Non-pigmented ciliary epithelial cell (primary cell): ENCODE results near the gene TOX2.

Source experiments
- DNase-seq: peaks from one replicate; pipeline ENCODE4 v3.0.0-alpha.2; 2010; ENCODE audit warnings: low read depth

The TOX2 gene

DNA sequence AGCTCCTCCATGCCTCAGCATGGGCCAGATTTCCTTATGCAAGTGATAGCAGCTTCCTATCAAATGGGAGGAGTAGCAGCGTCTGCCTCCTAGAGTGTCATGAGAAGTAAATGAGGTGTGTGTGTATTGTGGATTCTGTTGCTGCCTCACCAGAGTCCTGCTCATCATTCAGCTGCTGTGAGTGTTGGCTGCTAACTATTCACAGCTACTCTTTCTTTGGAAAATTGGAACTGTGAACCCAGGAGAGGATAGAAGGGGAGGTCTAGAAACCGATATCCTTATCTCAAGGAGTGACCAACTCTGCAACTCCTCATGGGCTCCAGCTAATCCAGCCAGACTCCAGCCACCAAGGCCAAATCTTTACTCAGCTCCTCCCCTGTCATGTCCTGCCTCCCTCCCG, 63.3 kb downstream of the TOX2 start:
- no peak for DNase-seq

DNA sequence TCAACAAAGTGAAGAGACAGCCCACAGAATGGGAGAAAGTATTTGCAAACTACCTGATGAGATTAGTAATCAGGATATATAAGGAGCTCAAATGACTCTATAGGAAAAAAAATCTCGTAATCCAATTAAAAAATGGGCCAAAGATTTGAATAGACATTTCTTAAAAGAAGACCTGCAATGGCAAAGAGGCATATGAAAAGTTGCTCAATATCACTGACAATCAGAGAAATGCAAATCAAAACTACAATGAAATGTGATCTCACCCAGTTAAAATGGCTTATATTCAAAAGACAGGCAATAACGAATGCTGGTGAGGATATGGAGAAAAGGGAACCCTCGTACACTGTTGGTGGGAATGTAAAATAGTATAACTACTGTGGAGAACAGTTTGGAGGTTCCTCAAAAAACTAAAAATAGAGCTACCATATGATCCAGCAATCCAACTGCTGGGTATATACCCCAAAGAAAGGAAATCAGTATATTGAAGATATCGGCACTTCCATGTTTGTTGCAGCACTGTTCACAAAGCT, 65.0 kb downstream of the TOX2 start:
- DNase-seq = no peak

GRCh38 chr20:43981540-43981939, 66.9 kb downstream of the TOX2 start:
- no peak for DNase-seq

- no peak for DNase-seq
Measured at GRCh38 chr20:43982016-43982415, 67.4 kb downstream of the TOX2 start.

- DNase-seq = no peak
Measured at GRCh38 chr20:43982886-43983285, 68.2 kb downstream of the TOX2 start.

DNA sequence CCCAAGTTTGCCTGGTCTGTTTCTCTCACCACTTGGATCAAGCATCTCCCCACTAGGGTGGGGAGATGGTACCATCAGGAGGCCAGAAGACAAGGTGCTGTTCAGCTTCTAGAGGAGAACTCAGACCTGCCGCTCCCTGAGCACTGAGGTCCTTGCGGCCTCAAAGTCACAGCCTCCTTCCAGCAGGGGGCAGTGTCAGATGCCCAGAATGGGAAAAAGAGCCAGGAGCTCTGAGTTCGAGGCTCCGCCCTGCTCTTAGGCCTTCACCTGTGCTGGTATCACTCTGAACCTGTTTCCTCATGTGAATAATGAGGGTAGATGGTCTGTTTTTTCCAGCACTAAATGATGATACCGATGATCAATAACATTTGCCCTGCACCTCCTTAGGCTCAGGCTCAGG, 68.7 kb downstream of the TOX2 start:
- DNase-seq = no peak

DNA sequence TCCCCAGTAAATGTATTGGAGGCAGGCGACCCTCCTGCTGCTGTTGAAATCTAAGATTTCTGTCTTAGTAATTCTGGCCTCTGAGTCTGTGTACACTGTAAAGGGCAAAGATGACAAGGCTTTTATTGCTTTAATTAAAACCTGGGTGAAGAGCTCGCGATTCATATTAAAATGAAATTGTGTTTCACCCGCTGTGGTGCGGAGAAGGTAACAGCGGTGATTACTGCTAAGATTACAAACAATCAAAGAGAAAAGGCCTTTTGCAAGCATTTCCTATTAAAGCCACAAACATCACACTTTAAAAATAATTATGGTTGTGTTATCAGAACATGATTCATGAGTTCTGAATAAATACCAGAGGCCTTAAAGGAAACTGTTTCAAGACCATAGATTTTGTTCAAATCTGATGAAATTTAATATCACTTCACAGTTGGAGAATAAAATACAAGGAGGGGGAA, 69.3 kb downstream of the TOX2 start:
- no peak for DNase-seq

- no peak for DNase-seq
Measured at GRCh38 chr20:43984587-43984986, 69.9 kb downstream of the TOX2 start.

- DNase-seq = no peak
Measured at GRCh38 chr20:43985121-43985520, 70.5 kb downstream of the TOX2 start.

GRCh38 chr20:43985608-43986316, 71.1 kb downstream of the TOX2 start:
- no peak for DNase-seq

GRCh38 chr20:43987018-43987417, 72.4 kb downstream of the TOX2 start:
- no peak for DNase-seq

GRCh38 chr20:43987531-43987930, 72.9 kb downstream of the TOX2 start:
- DNase-seq = no peak

GRCh38 chr20:43988451-43988850, 73.8 kb downstream of the TOX2 start:
- DNase-seq = no peak

DNA sequence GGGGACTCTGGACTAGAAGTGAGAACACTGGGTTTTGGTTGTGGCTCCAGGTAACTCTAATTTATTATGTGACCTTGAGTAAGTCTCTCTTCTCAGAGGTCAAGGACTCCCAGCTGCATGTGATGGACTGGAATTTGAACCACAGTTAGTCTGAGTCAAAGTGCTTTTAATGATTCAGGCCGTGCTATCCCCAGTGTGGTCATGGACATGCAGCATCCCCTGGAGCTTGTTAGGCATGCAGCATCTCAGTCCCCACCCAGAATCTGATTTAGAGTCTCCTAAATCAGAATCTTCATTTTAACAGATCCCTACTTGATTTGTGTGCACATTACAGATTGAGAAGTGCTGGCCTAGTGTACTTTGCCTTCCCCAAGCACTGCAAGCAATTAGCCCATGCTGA, 74.2 kb downstream of the TOX2 start:
- DNase-seq = no peak

- DNase-seq = no peak
Measured at GRCh38 chr20:43991261-43991660, 76.6 kb downstream of the TOX2 start.

DNA sequence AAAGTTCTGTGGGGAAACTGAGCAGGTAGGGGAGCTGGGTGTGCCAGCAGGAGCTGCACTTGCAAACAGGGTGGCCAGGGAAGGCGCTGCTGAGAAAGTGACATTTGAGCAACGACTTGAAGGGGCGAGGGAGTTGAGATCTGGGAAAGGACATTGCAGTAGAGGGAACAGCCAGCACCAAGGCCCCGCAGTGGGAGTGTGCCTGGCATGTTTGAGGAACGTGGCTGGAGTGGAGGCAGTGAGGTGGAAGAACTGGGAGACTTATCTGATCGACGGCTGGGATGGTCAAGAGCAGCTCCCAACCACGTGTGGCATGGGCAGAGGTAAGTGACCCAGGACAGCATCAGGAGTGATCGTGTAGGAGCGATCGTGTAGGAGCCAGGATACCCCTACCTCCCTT, 77.3 kb downstream of the TOX2 start:
- no peak for DNase-seq

DNA sequence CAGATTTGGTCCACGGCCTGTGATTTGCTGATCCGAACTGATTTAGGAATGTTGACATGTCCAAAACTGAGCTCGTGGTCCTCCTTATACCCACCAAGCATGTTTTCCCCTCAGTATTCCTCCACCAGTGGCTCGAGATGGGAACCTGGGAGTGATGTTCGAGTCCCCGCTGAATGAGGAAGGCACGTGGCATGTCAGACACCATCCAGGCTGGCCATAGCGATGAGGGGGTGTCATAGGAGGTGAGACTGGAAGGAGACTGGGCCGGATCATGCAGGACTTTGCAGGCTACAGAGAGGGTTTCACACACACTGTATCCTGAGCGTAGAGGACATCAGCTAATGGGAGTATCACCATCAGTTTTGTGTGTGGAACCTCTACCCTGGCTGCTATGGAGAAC, 78.2 kb downstream of the TOX2 start:
- no peak for DNase-seq

- no peak for DNase-seq
Measured at GRCh38 chr20:43993560-43993959, 78.9 kb downstream of the TOX2 start.

DNA sequence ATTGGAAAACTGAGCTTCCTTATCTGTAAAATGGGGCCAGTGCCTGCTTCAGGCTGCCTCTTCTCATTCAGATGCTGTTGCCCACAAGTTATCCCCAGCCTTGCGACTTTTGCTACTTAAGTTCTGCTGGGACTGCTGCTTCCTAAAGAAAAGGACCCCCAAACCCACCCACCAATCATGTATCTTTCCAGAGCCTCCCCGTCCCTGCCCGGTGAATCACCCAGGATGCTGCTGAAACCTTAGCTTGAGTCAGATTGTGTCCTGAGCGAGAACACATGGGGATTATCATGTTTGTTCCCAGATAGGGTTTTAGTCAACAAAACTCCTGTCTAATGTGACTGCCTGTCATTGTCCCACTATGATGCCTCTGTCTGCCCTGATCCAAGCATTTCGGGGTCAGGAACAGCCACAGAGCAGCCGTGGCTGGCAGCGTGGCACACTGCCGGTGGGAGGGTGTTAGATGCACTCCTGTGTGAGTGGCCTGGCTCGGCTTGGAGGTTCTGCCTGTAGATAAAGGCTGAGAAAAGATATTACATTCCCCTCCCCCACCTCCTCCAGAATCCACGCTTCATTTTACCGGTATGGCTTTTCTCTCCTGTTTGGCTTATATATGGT, 79.9 kb downstream of the TOX2 start:
- DNase-seq = no peak

- DNase-seq = no peak
Measured at GRCh38 chr20:43995645-43996044, 81.0 kb downstream of the TOX2 start.

DNA sequence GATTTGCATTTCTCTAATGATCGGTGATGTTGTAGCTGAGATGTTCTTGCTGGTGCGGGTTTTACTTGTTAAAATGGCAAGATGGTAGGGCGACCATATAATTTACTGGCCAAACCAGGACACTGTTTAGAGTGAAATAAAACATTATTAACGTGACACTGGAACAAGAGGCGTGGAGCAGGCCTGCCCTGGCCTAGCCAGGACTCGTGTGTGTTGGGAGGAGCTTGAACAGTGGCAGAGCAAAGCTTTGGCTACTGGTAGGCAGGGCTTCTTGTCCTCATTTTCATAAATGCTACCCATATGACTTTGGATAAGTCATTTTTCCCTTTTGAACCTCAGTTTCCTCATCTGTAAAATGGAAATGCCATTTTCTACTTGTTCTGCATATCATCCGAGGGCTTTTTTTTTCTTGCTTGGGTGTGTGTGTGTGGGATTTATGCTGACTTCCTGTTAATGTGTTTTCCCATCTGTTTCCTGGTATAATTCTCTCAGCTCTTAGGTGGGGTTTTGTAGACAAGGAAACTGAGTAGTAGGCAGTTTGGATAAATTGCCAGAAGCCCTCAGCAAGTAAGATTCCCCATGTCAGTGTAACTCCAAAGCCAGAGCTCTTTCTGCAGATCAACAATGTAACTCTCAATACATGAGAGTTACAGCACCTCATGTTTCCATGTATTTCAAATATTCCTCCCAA, 81.7 kb downstream of the TOX2 start:
- DNase-seq = no peak

GRCh38 chr20:43999848-44000247, 85.2 kb downstream of the TOX2 start:
- no peak for DNase-seq
